NCI-H1694 (cell line): Measurements from ENCODE around the gene CDH4.

Source experiments
- DNase-seq: peaks from one replicate; lab custom pipeline; 2025; lab: John Stamatoyannopoulos, UW

Gene CDH4

DNA sequence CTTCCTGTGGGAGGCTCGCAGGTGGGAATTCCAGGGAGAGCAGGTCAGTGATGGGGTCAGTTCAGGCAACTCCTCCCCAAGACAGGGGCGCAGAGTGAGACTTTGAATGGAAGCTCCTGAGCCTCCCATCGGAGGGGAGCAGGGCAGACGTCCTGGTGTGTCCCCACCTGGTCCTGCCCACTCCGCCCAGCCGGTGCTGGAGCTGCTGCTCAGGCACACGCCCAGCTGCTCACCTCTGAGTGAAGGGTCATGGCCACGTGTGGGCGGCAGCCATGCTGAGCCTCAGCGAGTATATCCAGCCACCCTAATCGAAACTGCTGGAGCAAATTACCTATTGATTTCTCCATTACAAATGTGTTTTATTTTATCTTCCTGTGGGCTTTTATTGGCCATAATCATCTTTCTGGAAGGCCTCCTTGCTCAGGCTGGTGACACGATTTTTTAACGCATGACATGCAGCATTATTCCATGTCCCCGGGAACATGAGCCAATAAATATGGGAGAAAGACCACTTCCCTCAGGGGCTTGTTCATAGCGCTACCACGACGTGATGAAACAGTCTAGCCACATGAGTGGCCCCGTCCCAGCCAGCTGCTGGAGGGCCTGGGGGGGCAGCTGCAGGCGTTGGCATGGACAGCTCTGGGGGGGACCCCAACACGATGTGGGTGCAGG, 665.5 kb downstream of the CDH4 start:
- no peak for DNase-seq

DNA sequence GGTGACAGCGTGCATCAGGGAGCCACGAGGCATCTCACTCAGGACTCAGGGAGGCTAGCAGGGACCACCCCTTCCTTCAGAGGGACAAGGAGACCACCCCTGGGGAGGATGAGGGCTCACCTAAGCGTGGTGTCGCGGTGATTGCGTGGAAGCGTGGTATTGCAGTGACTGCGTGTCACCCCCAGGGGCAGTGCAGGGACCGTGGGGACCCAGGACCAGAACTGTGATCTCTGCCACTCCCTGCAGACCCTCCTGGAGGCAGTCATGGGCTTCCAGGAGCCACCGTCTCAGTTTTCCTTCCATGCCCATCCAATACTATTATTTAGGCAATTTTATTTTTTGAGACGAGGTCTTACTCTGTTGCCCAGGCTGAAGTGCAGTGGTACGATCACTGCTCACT, 666.5 kb downstream of the CDH4 start:
- no peak for DNase-seq

DNA sequence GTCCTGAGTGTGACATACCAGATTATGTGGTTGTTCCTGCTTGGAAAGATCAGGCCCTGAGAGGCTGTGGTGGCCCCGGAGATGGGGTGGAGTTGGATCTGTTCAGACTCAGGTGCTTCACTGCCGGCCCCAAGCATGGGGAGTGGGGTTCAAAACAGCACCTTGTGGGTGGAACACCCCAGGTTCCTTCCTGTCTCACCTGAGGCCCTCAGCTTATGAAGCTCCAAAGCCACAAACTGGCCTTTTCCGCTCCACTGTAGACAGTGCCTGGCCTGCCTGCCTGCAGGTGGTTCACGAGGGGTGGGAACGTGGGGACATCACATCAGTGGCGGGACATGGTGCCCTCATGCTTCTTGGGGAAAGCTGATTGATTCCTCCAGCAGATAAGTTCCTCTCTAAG, 667.2 kb downstream of the CDH4 start:
- no peak for DNase-seq

DNA sequence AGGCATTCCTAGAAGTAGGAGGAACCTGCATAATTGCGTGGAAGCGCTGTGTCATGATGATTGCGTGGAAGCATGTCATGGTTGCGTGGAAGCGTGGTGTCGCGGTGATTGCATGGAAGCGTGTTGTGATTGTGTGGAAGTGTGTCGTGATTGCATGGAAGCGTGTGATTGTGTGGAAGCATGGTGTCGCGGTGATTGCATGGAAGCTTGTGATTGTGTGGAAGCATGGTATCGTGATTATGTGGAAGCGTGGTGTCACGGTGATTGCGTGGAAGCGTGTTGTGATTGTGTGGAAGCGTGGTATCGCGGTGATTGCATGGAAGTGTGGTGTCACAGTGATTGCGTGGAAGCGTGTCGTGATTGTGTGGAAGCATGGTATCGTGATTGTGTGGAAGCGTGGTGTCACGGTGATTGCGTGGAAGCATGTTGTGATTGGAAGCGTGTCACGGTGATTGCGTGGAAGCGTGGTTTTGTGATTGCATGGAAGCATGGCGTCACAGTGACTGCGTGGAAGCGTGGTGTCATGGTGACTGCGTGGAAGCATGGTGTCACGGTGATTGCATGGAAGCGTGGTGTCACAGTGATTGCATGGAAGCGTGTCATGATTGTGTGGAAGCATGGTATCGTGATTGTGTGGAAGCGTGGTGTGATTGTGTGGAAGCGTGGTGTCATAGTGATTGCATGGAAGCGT, 667.8 kb downstream of the CDH4 start:
- DNase-seq: no peak

- DNase-seq: no peak
Observed at GRCh38 chr20:61922411-61922810, 670.4 kb downstream of the CDH4 start.

DNA sequence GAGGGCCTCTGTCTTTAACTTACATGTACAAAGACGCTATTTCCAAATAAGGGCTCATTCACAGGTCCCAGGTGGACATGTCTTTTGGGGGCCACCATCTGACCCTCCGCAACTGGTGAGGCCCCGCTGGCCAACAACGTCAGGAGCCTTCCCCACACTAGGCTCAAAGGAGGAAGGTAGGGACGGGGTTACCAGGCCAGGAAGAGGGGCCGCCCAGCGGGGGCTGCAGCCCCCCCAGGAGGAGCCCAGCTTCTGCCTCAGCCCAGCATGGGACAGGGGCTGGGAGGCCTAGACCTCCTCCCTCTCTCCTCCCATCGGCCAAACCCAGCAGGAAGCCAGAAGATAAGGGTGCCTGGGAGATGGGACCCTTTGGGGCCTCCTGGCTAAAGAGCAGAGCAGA, 670.9 kb downstream of the CDH4 start:
- DNase-seq: no peak

- no peak for DNase-seq
Observed at GRCh38 chr20:61923371-61924166, 671.5 kb downstream of the CDH4 start.

DNA sequence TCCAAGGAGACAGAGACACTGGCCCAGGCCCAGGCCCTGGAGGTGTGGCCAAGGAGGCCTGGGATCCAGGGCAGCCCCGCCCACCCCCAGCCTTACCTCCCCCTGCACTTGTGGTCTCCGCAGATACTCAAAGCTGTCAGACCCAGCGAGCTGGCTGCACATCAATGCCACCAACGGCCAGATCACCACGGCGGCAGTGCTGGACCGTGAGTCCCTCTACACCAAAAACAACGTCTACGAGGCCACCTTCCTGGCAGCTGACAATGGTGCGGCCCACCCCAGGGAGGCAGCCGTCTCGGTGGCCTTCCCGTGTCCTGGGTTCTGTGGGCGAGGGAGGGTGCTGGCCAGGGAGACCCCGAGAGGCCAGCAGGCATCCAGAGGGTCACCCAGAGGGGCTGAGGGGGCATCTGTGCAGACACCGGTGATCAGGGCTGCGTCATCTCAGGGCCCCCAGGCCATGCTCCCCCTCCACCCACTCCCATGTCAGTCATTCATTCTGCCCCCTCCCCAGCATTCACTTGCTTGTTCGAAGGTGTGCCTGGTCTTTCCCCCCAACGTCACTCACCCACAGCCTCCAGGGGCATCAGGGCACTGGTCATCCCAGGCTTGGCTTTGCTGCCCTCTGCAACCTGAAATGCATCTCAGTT, 672.3 kb downstream of the CDH4 start:
- no peak for DNase-seq

DNA sequence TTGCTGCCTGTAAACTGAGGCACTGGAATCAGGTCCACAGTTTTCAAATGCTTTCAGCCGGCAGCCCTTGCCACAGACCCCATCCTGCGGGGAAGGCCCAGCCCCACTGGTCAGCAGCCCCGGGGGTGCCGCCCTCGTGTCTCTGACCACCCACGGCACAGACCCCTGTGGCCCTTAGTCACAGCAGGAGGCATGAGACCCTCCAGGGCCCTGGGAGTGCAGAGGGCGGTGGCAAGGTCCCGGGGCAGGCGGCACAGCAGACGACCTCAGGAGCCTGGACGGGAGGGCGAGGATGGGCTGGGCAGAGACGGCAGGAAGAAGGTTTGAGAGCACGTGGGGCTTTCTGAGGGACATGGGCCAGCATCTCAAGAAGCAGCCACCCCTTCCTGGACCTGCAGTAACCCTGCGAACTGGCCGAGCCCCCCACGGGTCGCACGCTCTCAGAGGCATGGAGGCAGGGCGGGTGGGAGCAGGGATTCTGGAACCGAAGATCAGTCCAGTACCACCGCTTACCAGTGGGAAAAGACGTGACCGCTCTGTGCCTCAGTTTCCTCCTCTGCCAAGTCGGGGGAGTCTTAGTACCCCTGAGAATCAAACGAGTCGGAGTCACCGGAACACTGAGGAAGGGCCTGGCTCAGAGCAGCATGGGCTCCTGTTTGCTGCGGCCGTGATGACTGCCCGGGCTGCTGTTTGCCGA, 672.9 kb downstream of the CDH4 start:
- DNase-seq: no peak

DNA sequence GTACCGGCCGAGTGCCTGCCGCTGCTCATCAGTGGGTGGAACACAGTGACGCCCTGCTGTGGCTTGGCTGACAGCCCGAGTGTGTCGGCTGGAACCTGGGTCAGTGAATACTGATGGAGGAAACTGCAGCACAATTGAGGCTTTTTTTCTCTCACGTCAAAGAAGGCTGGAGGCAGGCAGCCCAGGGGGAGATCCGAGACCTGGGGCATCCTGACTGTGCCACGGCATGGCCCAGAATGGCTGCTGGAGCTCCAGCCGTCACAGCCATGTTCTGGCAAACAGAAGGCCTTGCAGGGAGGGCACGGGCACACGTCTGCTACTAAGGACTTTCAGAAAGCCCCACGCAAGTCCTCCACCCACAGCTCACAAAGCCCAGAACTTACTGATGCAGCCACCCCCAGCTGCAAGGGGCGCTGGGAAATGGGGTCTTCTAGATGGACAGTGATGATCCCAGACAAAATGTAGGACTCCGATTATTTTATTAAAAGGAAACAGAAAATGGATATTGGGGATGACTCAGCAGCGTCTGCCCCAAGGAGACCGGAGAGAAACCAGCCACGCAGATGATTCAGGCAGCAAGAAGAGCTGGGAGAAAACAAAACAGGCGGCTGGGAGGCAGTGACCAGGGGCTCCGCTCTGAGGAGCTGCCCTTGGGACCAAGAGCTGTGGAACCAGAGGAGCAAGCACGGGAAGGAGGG, 673.6 kb downstream of the CDH4 start:
- no peak for DNase-seq

GRCh38 chr20:61926253-61926613, 674.2 kb downstream of the CDH4 start:
- DNase-seq: no peak

GRCh38 chr20:61926796-61927192, 674.7 kb downstream of the CDH4 start:
- no peak for DNase-seq

GRCh38 chr20:61927193-61927825, 675.2 kb downstream of the CDH4 start:
- DNase-seq: no peak

- DNase-seq: no peak
Observed at GRCh38 chr20:61927826-61928541, 675.9 kb downstream of the CDH4 start.

DNA sequence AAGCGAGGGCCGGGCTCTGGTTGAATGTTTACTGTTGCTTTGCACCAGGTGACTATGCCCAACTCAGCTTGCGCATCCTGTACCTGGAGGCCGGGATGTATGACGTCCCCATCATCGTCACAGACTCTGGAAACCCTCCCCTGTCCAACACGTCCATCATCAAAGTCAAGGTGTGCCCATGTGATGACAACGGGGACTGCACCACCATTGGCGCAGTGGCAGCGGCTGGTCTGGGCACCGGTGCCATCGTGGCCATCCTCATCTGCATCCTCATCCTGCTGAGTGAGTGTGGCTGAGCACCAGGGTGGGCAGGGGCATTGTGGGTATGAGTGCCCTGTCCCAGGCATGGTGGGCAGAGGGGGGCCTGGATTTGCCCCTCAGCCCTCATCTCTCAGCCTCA, 677.5 kb downstream of the CDH4 start:
- no peak for DNase-seq

- no peak for DNase-seq
Observed at GRCh38 chr20:61929971-61930666, 678.1 kb downstream of the CDH4 start.

GRCh38 chr20:61930776-61931475, 678.9 kb downstream of the CDH4 start:
- DNase-seq: no peak

GRCh38 chr20:61931476-61932198, 679.6 kb downstream of the CDH4 start:
- no peak for DNase-seq
